Fibroblast of pulmonary artery (primary cell): Measurements from ENCODE around the gene CNIH1.
A peak's percentile ranks its signal among the peaks of the same experiment; 100 is the strongest.
"Not testable (repeated sequence)": the region's sequence is repeated elsewhere in the genome, so short reads cannot be mapped to it uniquely, and the experiment has no call there.

Experiments
- DNase-seq: peaks from one replicate; pipeline ENCODE4 v3.0.0-alpha.2; 2010; ENCODE audit warnings: low read depth
- H3K4me3 ChIP-seq: replicated peaks from 2 replicates; pipeline ENCODE4 v1.5.1; 2011; ENCODE audit warnings: low read depth, mild to moderate bottlenecking, control low read depth, low read length, moderate library complexity
- TF ChIP-seq, protein P1 (sequence below): IDR thresholded peaks from 2 replicates; pipeline ENCODE4 v1.5.1; 2011; ENCODE audit warnings: mild to moderate bottlenecking, control low read depth, low read length, inconsistent platforms; ENCODE audit errors: missing control alignments

Gene CNIH1

DNA sequence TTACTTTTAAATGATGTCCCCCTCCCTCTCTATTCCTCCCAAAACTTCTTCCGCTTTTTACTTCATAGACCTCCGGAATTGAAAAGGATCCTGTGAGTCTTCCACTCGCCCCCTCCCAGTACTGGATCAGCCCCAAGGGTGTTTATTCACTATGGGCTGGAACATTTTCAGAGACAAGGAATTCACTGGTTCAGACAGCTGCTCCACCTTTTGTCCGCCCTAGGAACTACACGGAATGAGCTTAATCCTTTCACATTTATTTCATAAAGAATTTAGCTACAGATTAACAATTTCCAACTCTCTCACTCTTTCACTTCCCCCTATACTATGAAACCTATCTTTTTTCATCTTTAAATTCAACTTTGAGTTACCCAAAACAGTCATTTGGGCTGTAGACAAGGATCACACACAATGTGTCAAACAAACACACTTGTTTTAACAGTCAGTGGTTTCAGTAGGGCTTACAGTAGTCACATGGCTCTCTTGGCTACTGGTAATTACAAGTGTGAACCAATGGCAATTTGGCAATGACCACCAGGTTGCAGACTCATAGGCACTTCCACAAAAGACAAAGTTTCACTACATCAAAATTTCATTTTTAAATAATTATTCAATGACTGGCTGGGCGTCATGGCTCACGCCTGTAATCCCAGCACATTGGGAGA is 20.6 kb downstream of the CNIH1 start:
- peak; percentile 69 for DNase-seq
- TF ChIP-seq, protein P1, sequence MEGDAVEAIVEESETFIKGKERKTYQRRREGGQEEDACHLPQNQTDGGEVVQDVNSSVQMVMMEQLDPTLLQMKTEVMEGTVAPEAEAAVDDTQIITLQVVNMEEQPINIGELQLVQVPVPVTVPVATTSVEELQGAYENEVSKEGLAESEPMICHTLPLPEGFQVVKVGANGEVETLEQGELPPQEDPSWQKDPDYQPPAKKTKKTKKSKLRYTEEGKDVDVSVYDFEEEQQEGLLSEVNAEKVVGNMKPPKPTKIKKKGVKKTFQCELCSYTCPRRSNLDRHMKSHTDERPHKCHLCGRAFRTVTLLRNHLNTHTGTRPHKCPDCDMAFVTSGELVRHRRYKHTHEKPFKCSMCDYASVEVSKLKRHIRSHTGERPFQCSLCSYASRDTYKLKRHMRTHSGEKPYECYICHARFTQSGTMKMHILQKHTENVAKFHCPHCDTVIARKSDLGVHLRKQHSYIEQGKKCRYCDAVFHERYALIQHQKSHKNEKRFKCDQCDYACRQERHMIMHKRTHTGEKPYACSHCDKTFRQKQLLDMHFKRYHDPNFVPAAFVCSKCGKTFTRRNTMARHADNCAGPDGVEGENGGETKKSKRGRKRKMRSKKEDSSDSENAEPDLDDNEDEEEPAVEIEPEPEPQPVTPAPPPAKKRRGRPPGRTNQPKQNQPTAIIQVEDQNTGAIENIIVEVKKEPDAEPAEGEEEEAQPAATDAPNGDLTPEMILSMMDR = peak; percentile 77
- H3K4me3 ChIP-seq = no peak overlapping the region

DNA sequence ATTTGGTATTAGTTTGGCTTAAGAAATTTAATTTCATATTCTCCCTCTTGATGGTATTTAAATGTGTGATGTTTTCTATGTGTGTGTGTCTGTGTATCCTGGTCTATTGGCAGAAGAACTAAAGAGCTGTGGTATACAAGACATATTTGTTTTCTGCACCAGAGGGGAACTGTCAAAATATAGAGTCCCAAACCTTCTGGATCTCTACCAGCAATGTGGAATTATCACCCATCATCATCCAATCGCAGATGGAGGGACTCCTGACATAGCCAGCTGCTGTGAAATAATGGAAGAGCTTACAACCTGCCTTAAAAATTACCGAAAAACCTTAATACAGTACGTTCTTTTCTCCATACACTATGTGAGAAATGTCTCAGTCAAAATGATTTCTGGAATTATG is 29.8 kb downstream of the CNIH1 start:
- H3K4me3 ChIP-seq = no peak overlapping the region
- TF ChIP-seq, protein P1 = no peak
- no peak for DNase-seq

DNA sequence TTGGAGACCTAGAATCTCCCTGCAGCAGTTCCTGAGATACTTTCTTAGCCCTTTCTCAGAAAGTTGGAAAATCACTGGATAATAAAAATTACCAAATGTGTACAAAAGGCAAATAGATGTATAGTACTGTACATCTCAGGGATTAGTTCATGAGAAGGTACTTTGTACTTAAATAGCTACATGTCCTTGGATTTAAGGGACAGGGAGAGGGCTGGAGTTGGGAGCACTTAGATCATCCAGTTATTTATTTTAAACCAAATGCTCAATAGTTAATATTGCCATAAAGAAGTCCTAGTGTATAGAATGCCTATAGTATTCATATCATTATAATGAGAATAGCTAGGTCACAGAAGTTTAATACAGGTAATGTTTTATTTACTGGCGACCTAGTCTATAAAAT is 31.0 kb downstream of the CNIH1 start:
- no peak overlapping the region for H3K4me3 ChIP-seq
- TF ChIP-seq, protein P1 = no peak
- no peak for DNase-seq

DNA sequence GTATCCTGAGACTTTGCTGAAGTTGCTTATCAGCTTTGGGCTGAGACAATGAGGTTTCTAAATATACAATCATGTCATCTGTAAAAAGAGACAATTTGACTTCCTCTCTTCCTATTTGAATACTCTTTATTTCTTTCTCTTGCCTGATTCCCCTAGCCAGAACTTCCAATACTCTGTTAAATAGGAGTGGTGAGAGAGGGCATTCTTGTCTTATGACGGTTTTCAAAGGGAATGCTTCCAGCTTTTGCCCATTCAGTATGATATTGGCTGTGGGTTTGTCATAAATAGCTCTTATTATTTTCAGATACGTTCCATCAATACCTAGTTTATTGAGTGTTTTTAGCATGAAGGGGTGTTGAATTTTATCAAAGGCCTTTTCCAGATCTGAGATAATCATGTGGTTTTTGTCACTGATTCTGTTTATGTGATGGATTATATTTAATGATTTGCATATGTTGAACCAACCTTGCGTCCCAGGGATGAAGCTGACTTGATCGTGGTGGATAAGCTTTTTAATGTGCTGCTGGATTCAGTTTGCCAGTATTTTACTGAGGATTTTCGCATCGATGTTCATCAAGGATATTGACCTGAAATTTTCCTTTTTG is 37.7 kb downstream of the CNIH1 start:
- H3K4me3 ChIP-seq, DNase-seq: not testable (repeated sequence)

DNA sequence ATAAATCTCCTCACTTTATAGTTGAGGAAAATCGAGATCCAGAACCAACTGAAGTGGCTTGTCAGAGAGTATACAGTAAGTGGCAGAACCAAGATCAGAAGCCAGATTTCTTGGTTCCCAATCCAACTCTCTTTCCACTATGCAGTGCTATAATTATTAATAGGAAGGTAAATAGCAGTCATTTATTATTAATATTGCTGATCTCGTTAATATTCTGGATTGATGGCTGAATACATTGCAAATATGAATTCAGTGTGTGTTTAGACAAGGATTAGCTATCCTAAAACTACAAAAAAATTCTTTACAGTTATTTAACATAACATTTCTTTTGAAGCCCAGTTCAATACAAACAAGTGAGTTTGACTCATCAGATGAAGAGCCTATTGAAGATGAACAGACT is 41.6 kb downstream of the CNIH1 start:
- H3K4me3 ChIP-seq = no peak overlapping the region
- DNase-seq = no peak
- TF ChIP-seq, protein P1 = no peak

DNA sequence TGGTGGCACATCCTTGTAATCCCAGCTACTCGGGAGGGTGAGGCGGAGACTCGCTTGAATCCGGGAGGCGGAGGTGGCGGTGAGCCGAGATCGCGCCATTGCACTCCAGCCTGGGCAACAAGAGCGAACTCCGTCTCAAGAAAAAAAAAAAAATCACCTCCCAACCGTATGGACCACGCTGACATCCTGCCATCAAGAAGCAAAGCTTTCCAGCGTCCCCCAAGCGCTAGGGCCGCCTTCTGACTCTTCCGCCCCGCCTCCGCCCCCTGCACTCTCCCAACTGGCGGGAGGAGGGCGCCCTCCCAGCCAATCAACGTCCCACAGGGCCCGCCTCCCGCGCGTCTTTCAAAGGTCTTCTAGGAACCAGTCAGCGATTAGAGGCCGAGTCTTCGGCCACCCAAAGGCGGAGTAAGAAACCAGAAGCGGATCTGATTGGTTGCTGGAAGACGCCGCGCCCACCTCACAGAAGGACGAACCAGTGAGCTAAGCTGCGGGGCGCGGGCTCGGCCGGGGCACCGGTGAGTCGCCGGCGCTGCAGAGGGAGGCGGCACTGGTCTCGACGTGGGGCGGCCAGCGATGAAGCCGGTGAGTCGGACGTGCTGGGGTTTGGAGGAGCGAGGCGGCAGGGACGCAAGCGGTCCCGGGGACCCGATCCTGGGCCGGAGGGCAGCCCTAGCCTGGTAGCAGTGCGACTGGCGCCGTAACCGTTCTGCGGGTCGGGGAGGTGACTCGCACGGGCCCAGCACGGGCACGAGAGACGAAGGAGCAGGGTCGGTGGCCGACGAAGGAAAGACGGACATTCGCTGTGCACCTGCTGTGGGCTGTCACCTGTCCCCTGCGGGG is 44.5 kb downstream of the CNIH1 start, which contains the start of gene CDKN3:
Gene CDKN3 (plus strand): TSS at position 515 of the 843 bp plus-strand sequence. CDS start 62 bp downstream, at position 577.
- H3K4me3 ChIP-seq = peak within 1 kb of the TSS; percentile 81
- TF ChIP-seq, protein P1 = peak; percentile 16
- peak; percentile 99 for DNase-seq

DNA sequence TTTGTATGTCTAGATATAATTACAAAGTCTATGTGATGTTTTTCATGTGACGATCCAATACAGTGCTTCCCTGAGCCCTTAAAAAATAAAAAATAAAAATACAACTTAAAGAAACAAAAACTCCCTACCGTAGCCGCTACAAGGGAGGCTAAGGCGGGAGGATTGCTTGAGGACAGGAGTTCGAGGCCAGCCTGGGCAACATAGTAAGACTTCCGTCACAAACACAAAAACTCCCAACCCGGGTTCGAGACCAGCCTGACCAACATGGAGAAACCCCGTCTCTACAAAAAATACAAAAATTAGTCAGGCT is 45.0 kb downstream of the CNIH1 start:
- TF ChIP-seq, protein P1 = no peak
- no peak for DNase-seq
- H3K4me3 ChIP-seq = peak overlapping the region; percentile 81
